A673 (cell line): ENCODE results near the gene DIPK1B.

Experiments
- CTCF ChIP-seq: fragments of 300-800, 200-600 bp; sonication (generic); conservative IDR thresholded peaks from 2 replicates; pipeline ENCODE4 v1.5.1; 2017; ENCODE audit warnings: low read depth, mild to moderate bottlenecking, antibody characterized with exemption, low read length, moderate library complexity, mixed read lengths
- EZH2 ChIP-seq: fragments of 200-600 bp; sonication (generic); IDR thresholded peaks from 2 replicates; pipeline ENCODE4 v1.6.1; 2017; ENCODE audit warnings: borderline replicate concordance, low read depth, mild to moderate bottlenecking, mixed read lengths, antibody characterized with exemption, low read length; ENCODE audit not compliant: poor library complexity, severe bottlenecking

- no peak for TF ChIP-seq CTCF
- no peak for TF ChIP-seq EZH2
These were observed 13.2 kb downstream of the DIPK1B start for GRCh38 chr9:136725612-136726011.
